RKO (cell line): Measurements from ENCODE around the gene ADH5.
"Not testable (repeated sequence)": the region's sequence is repeated elsewhere in the genome, so short reads cannot be mapped to it uniquely, and the experiment has no call there.

Experiments
- DNase-seq: peaks from one replicate; pipeline ENCODE4 v3.0.0-alpha.2; 2016; ENCODE audit warnings: low spot score

The ADH5 gene

GRCh38 chr4:99029852-99030251 lies 58.7 kb downstream of the ADH5 start:
- DNase-seq, result no peak

GRCh38 chr4:99029018-99029735 lies 59.4 kb downstream of the ADH5 start:
- no peak for DNase-seq

DNA sequence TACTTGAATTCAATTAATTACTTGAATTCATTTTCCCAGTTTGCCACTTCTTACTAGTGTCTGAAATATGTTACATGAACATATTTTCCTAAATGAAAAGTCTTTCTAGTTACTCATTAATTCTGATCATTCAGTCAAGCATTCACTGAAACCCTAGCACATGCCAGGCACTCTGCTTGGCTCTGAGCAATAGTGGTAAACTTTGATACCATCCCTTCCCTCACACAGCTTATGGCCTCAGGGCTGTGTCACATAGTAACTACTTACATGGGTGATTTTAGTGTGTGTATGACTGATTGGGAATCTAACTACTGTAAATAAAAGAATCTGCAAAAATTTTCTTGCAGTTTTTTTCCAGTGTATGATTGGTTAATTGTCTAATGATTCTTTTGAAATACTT lies 60.4 kb downstream of the ADH5 start:
- peak; percentile 25 for DNase-seq

DNA sequence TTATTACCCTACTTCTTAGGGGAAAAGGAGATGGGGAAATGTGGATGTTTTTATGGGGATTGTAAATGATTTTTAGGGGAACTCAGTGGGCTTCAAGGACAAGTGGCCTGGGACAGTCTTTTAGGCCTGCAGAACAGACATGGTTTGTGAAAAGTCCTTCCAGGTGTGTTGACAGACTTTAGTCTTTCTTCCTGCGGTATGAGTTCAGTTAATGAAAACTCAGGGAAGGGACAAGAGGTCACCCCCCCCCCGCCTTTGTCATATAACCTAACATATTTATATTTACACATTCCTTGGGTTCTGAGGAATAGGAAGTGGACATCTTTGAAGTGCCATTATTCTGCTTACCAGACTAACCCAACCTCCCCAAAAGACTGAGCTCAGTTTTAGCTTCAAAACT lies 61.3 kb downstream of the ADH5 start:
- no peak for DNase-seq

GRCh38 chr4:99025506-99025905 lies 63.1 kb downstream of the ADH5 start:
- DNase-seq, result no peak

GRCh38 chr4:99024481-99025275 lies 63.9 kb downstream of the ADH5 start:
- DNase-seq, result no peak

DNA sequence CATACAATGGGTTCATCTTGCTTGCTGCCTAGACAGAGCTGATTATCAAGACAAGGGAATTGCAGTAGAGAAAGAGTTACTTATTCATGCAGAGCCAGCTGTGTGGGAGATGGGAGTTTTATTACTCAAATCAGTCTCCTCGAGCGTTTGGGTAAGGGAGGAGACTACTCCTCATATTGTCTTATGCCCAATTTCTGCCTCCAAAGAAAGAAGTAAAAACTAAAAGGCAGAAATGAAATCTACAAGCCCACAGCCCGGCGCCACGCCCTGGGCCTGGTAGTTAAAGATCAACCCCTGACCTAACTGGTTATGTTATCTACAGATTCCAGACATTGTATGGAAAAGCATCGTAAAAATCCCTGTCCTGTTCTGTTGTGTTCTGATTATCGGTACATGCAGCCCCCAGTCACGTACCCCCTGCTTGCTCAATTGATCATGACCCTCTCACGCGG lies 64.8 kb downstream of the ADH5 start:
- DNase-seq, result not testable (repeated sequence)

GRCh38 chr4:99022566-99022965 lies 66.0 kb downstream of the ADH5 start:
- DNase-seq, result no peak

- no peak for DNase-seq
Observed at GRCh38 chr4:99021386-99021785, 67.2 kb downstream of the ADH5 start.
